HG03103 (cell line): Measurements from ENCODE around the gene DNMT3L.
"Not testable (repeated sequence)": the region's sequence is repeated elsewhere in the genome, so short reads cannot be mapped to it uniquely, and the experiment has no call there.

Experiments used
- ATAC-seq: cut with Tn5 transposase; IDR thresholded peaks from one replicate; pipeline ENCODE4 v1.9.1; 2021; ENCODE audit warnings: low read depth; ENCODE audit not compliant: unreplicated experiment

The DNMT3L gene

GRCh38 chr21:44253832-44254710 lies 7.6 kb downstream of the DNMT3L start:
- ATAC-seq = no peak

- ATAC-seq = not testable (repeated sequence)
These were observed 12.3 kb downstream of the DNMT3L start for GRCh38 chr21:44249204-44250037.

- not testable (repeated sequence) for ATAC-seq
These were observed 13.8 kb downstream of the DNMT3L start for GRCh38 chr21:44247904-44248303.

- ATAC-seq = not testable (repeated sequence)
These were observed 17.7 kb downstream of the DNMT3L start for GRCh38 chr21:44243980-44244379.

GRCh38 chr21:44241281-44241680 lies 20.4 kb downstream of the DNMT3L start:
- not testable (repeated sequence) for ATAC-seq

GRCh38 chr21:44240842-44241241 lies 20.9 kb downstream of the DNMT3L start, which contains the start of gene ICOSLG:
Gene ICOSLG, minus strand, starts transcription at chr21:44240943. Its CDS starts 126 bp downstream, at chr21:44240817.
- ATAC-seq = not testable (repeated sequence)

- not testable (repeated sequence) for ATAC-seq
These were observed 21.3 kb downstream of the DNMT3L start for GRCh38 chr21:44240353-44240752.

GRCh38 chr21:44229561-44229960 lies 32.1 kb downstream of the DNMT3L start:
- not testable (repeated sequence) for ATAC-seq

GRCh38 chr21:44228109-44228508 lies 33.6 kb downstream of the DNMT3L start:
- not testable (repeated sequence) for ATAC-seq

GRCh38 chr21:44227614-44228013 lies 34.1 kb downstream of the DNMT3L start:
- not testable (repeated sequence) for ATAC-seq

GRCh38 chr21:44225605-44226004 lies 36.1 kb downstream of the DNMT3L start:
- not testable (repeated sequence) for ATAC-seq

GRCh38 chr21:44223334-44223733 lies 38.4 kb downstream of the DNMT3L start:
- not testable (repeated sequence) for ATAC-seq

- ATAC-seq = not testable (repeated sequence)
These were observed 41.0 kb downstream of the DNMT3L start for GRCh38 chr21:44220674-44221073.

- not testable (repeated sequence) for ATAC-seq
These were observed 43.2 kb downstream of the DNMT3L start for GRCh38 chr21:44218461-44218860.

- not testable (repeated sequence) for ATAC-seq
These were observed 49.7 kb downstream of the DNMT3L start for GRCh38 chr21:44211978-44212377.

- ATAC-seq = not testable (repeated sequence)
These were observed 50.1 kb downstream of the DNMT3L start for GRCh38 chr21:44211574-44211973.

GRCh38 chr21:44207860-44208646 lies 53.6 kb downstream of the DNMT3L start:
- ATAC-seq = not testable (repeated sequence)

GRCh38 chr21:44206698-44207676 lies 54.7 kb downstream of the DNMT3L start:
- not testable (repeated sequence) for ATAC-seq

- ATAC-seq = not testable (repeated sequence)
These were observed 55.5 kb downstream of the DNMT3L start for GRCh38 chr21:44206187-44206586.
